ENCODE results near the gene RAPGEF4. TPM values are rescaled to one million over a fixed set of nuclear protein-coding genes. Genes with fewer than 3 reads are reported as not detected.

The RAPGEF4 gene
- total RNA-seq, 4 donors from 2014 or later: 2.8 to 73.4 (median 6.9) TPM

- TF ChIP-seq CTCF (IDR thresholded peaks at IDR 0.05) (no peak), POLR2A (IDR thresholded peaks at IDR 0.05) (no peak)
- Histone ChIP-seq H3K9me3 (no peaks in the 10 kb centered on the region), H3K4me1 (peaks cover 0 to 5% (median 2%) of the 10 kb centered on the region in 4 donors), H3K27me3 (no peaks in the 10 kb centered on the region), H3K27ac (peak overlapping the region; percentile 81 to 93 (median 86)), H3K4me3 (peak overlapping the region; percentile 64 to 94 (median 80)), H3K36me3 (no peaks in the 10 kb centered on the region)
- DNase-seq: no peak
These were observed 339.6 kb downstream of the RAPGEF4 start for GRCh38 chr2:173075056-173075780.

- H3K27ac ChIP-seq: peak within 1 kb of the TSS; percentile 81 to 93 (median 86)
- peak in 4 of 6 experiments; percentile 40 to 54 (median 44) for TF ChIP-seq CTCF (IDR thresholded peaks at IDR 0.05)
- peak in 1 of 2 donors; percentile 2 for TF ChIP-seq POLR2A (IDR thresholded peaks at IDR 0.05)
- peak; percentile 53 to 83 (median 83) for DNase-seq
- H3K4me3 ChIP-seq: peak within 1 kb of the TSS; percentile 64 to 94 (median 80)
- H3K27me3 ChIP-seq: no peaks in the 10 kb centered on the region
- H3K4me1 ChIP-seq: peaks cover 0 to 5% (median 2%) of the 10 kb centered on the region in 4 donors
- H3K9me3 ChIP-seq: no peaks in the 10 kb centered on the region
- no peaks in the 10 kb centered on the region for H3K36me3 ChIP-seq
These were observed 340.3 kb downstream of the RAPGEF4 start, which contains the start of gene MAP3K20 for GRCh38 chr2:173075781-173076580. TSS of gene MAP3K20 (plus strand) at chr2:173075846. CDS start at chr2:173091032, 15,186 bp downstream.

GRCh38 chr2:173076581-173077345 lies 341.1 kb downstream of the RAPGEF4 start:
- Histone ChIP-seq H3K27me3 (no peaks in the 10 kb centered on the region), H3K4me1 (peaks cover 0 to 5% (median 2%) of the 10 kb centered on the region in 4 donors)
- TF ChIP-seq CTCF (IDR thresholded peaks at IDR 0.05) (no peak), POLR2A (IDR thresholded peaks at IDR 0.05) (no peak)

GRCh38 chr2:173077506-173078177 lies 342.0 kb downstream of the RAPGEF4 start:
- H3K4me1 ChIP-seq: peaks cover 0 to 5% (median 2%) of the 10 kb centered on the region in 4 donors
- no peak for DNase-seq
- peak overlapping the region in 1 of 4 donors; percentile 79 for H3K4me3 ChIP-seq
- TF ChIP-seq POLR2A (IDR thresholded peaks at IDR 0.05) (no peak), CTCF (IDR thresholded peaks at IDR 0.05) (no peak)
- no peaks in the 10 kb centered on the region for H3K9me3 ChIP-seq
- peak overlapping the region in 1 of 4 donors; percentile 93 for H3K27ac ChIP-seq
- no peaks in the 10 kb centered on the region for H3K36me3 ChIP-seq
- H3K27me3 ChIP-seq: no peaks in the 10 kb centered on the region

More at GRCh38 chr2:173076581-173077345, 341.1 kb downstream of the RAPGEF4 start:
- DNase-seq: peak in 2 of 3 donors; percentile 21 to 62
- no peaks in the 10 kb centered on the region for H3K9me3 ChIP-seq
- H3K27ac ChIP-seq: peak overlapping the region; percentile 81 to 93 (median 86)
- no peaks in the 10 kb centered on the region for H3K36me3 ChIP-seq
- H3K4me3 ChIP-seq: peak overlapping the region; percentile 64 to 94 (median 80)

All from Peyer's patch (tissue), 4 donors.